Ishikawa (cell line): ENCODE data around the gene ATF6.

Experiments
- CEBPB ChIP-seq: IDR thresholded peaks from 2 replicates; pipeline ENCODE4 v1.6.1; 2012
- CREB1 ChIP-seq: IDR thresholded peaks from 2 replicates; pipeline ENCODE4 v1.6.1; 2012; ENCODE audit warnings: low read depth
- EGR1 ChIP-seq: IDR thresholded peaks from 2 replicates; pipeline ENCODE4 v1.6.1; 2012
- EP300 ChIP-seq: IDR thresholded peaks from 2 replicates; pipeline ENCODE4 v1.6.1; 2012; ENCODE audit warnings: borderline replicate concordance
- FOXM1 ChIP-seq: IDR thresholded peaks from 2 replicates; pipeline ENCODE4 v1.6.1; 2012; ENCODE audit warnings: low read depth, borderline replicate concordance
- MAX ChIP-seq: IDR thresholded peaks from 2 replicates; pipeline ENCODE4 v1.6.1; 2012
- NFIC ChIP-seq: IDR thresholded peaks from 2 replicates; pipeline ENCODE4 v1.6.1; 2012
- RAD21 ChIP-seq: IDR thresholded peaks from 2 replicates; pipeline ENCODE4 v1.6.1; 2012; ENCODE audit warnings: low read depth
- REST ChIP-seq: IDR thresholded peaks from 2 replicates; pipeline ENCODE4 v1.6.1; 2012; ENCODE audit warnings: low read depth, mild to moderate bottlenecking
- TAF1 ChIP-seq: IDR thresholded peaks from 2 replicates; pipeline ENCODE4 v1.6.1; 2012; ENCODE audit warnings: low read depth, mild to moderate bottlenecking
- TCF12 ChIP-seq: IDR thresholded peaks from 2 replicates; pipeline ENCODE4 v1.6.1; 2012; ENCODE audit warnings: low read depth
- TEAD4 ChIP-seq: IDR thresholded peaks from 2 replicates; pipeline ENCODE4 v1.6.1; 2012
- USF1 ChIP-seq: IDR thresholded peaks from 2 replicates; pipeline ENCODE4 v1.6.1; 2012
- YY1 ChIP-seq: IDR thresholded peaks from 2 replicates; pipeline ENCODE4 v1.6.1; 2012; ENCODE audit warnings: low read depth
- ZBTB7A ChIP-seq: IDR thresholded peaks from 2 replicates; pipeline ENCODE4 v1.6.1; 2012; ENCODE audit warnings: low read depth

The ATF6 gene

GRCh38 chr1:161736335-161736969, 29.7 kb upstream of the ATF6 start:
- TF ChIP-seq YY1 (no peak), EP300 (no peak), MAX (no peak)

GRCh38 chr1:161737625-161738024, 28.5 kb upstream of the ATF6 start:
- no peak for TF ChIP-seq FOXM1
- no peak for TF ChIP-seq TEAD4
- no peak for TF ChIP-seq TAF1
- TF ChIP-seq EP300 = no peak
- TF ChIP-seq USF1 = no peak
- no peak for TF ChIP-seq TCF12

- TF ChIP-seq RAD21 = peak; percentile 69
- no peak for TF ChIP-seq USF1
Observed at GRCh38 chr1:161738627-161739287, 27.4 kb upstream of the ATF6 start.

- no peak for TF ChIP-seq TEAD4
- TF ChIP-seq MAX = no peak
- no peak for TF ChIP-seq RAD21
- TF ChIP-seq CREB1 = no peak
- no peak for TF ChIP-seq ZBTB7A
- TF ChIP-seq EGR1 = no peak
- no peak for TF ChIP-seq NFIC
- no peak for TF ChIP-seq YY1
- TF ChIP-seq TAF1 = no peak
- no peak for TF ChIP-seq EP300
- TF ChIP-seq REST = no peak
- TF ChIP-seq TCF12 = no peak
- TF ChIP-seq CEBPB = no peak
- no peak for TF ChIP-seq USF1
- TF ChIP-seq FOXM1 = no peak
Observed at GRCh38 chr1:161739865-161740566, 26.1 kb upstream of the ATF6 start.

GRCh38 chr1:161740921-161741320, 25.2 kb upstream of the ATF6 start:
- TF ChIP-seq ZBTB7A (no peak), FOXM1 (no peak), TAF1 (no peak), MAX (no peak), CREB1 (no peak), NFIC (no peak), USF1 (no peak), YY1 (no peak), TEAD4 (no peak), EP300 (no peak)

- no peak for TF ChIP-seq FOXM1
Observed at GRCh38 chr1:161743231-161743630, 22.9 kb upstream of the ATF6 start.

- no peak for TF ChIP-seq USF1
- no peak for TF ChIP-seq EP300
- no peak for TF ChIP-seq YY1
- no peak for TF ChIP-seq CREB1
- TF ChIP-seq ZBTB7A = no peak
- no peak for TF ChIP-seq RAD21
Observed at GRCh38 chr1:161747801-161748200, 18.3 kb upstream of the ATF6 start.
